SK-N-SH (cell line): ENCODE results near the gene HACD1. TPM values are rescaled to one million over a fixed set of nuclear protein-coding genes. Genes with fewer than 3 reads are reported as not detected.

Experiments
- CTCF ChIA-PET: fragments of 300-600, 350-600 bp; formaldehyde crosslinking; extraction: SDS; loops from one replicate; lab custom pipeline; 2021; lab: Yijun Ruan, JAX
- POLR2A ChIA-PET: fragments of 350-600 bp; sonication (Branson Sonifier 250); formaldehyde crosslinking; extraction: SDS; loops from one replicate; lab custom pipeline; 2020; ENCODE audit warnings: antibody characterized with exemption, inconsistent platforms; lab: Yijun Ruan, JAX
- DNase-seq: peaks from one replicate; pipeline ENCODE4 v3.0.0; 2012
- H2AFZ ChIP-seq: fragments of 200-600 bp; sonication (generic); 2 replicates; pipeline ENCODE4 v1.8.1; 2016; ENCODE audit warnings: antibody characterized with exemption, mild to moderate bottlenecking, low read depth
- H3F3A ChIP-seq: fragments of 200-600 bp; sonication (generic); replicated peaks from 2 replicates; pipeline ENCODE3; 2016; ENCODE audit warnings: antibody characterized with exemption, mild to moderate bottlenecking; ENCODE audit not compliant: insufficient read depth
- H3K27ac ChIP-seq, 2 experiments: fragments of 200-500 bp in 1 of 2; fragments of 200-600 bp in 1 of 2; sonication (Bioruptor generic) in 1 of 2; sonication (generic), shearing (Covaris generic) in 1 of 2; 2 replicates each; pipeline versions ENCODE4 v1.5.1 to v1.6.1; 2014 to 2016; ENCODE audit warnings: low read depth in 2 of 2, inconsistent platforms in 1 of 2, low read length in 1 of 2, mild to moderate bottlenecking in 1 of 2, mixed read lengths in 1 of 2
- H3K27me3 ChIP-seq: fragments of 200-600 bp; sonication (generic), shearing (Covaris generic); 2 replicates; pipeline ENCODE4 v1.6.1; 2016; ENCODE audit warnings: mixed run types; ENCODE audit not compliant: insufficient read depth
- H3K36me3 ChIP-seq, 2 experiments: fragments of 200-500 bp in 1 of 2; fragments of 200-600 bp in 1 of 2; sonication (Bioruptor generic) in 1 of 2; sonication (generic) in 1 of 2; replicated peaks in 1 of 2; 2 replicates each; pipeline versions ENCODE3 to v1.5.1; 2014 to 2016; ENCODE audit warnings: low read length in 1 of 2, mild to moderate bottlenecking in 1 of 2; ENCODE audit not compliant: insufficient read depth in 2 of 2, control insufficient read depth in 1 of 2
- H3K4me1 ChIP-seq, 2 experiments: fragments of 200-500 bp in 1 of 2; fragments of 200-600 bp in 1 of 2; sonication (Bioruptor generic) in 1 of 2; sonication (generic), shearing (Covaris generic) in 1 of 2; 2 replicates each; pipeline versions ENCODE4 v1.5.1 to v1.6.1; 2014 to 2016; ENCODE audit warnings: low read depth in 1 of 2, low read length in 1 of 2, mixed run types in 1 of 2; ENCODE audit not compliant: insufficient read depth in 2 of 2, control insufficient read depth in 1 of 2
- H3K4me2 ChIP-seq: fragments of 200-600 bp; sonication (generic), shearing (Covaris generic); 2 replicates; pipeline ENCODE4 v1.6.1; 2017; ENCODE audit warnings: mixed run types
- H3K4me3 ChIP-seq, 2 experiments: fragments of 200-500 bp in 1 of 2; fragments of 200-600 bp in 1 of 2; sonication (Bioruptor generic) in 1 of 2; sonication (generic), shearing (Covaris generic) in 1 of 2; 2 replicates each; pipeline versions ENCODE4 v1.5.1 to v1.8.1; 2014 to 2016; ENCODE audit warnings: low read depth in 2 of 2, inconsistent platforms in 1 of 2, low read length in 1 of 2, mild to moderate bottlenecking in 1 of 2, mixed read lengths in 1 of 2, moderate library complexity in 1 of 2
- H3K79me2 ChIP-seq: fragments of 200-600 bp; sonication (generic); 2 replicates; pipeline ENCODE4 v1.8.1; 2017; ENCODE audit warnings: mild to moderate bottlenecking; ENCODE audit not compliant: insufficient read depth
- H3K9ac ChIP-seq: fragments of 200-600 bp; sonication (generic); 2 replicates; pipeline ENCODE4 v1.6.1; 2017; ENCODE audit warnings: mixed run types
- H3K9me2 ChIP-seq: fragments of 200-600 bp; sonication (generic); 2 replicates; pipeline ENCODE4 v1.6.1; 2017; ENCODE audit warnings: mixed run types
- H3K9me3 ChIP-seq: fragments of 200-600 bp; sonication (generic); 2 replicates; pipeline ENCODE4 v1.6.1; 2017; ENCODE audit warnings: mixed run types, mild to moderate bottlenecking, moderate library complexity
- H4K20me1 ChIP-seq: fragments of 200-600 bp; sonication (generic); 2 replicates; pipeline ENCODE4 v1.6.1; 2017; ENCODE audit warnings: mild to moderate bottlenecking, mixed run types; ENCODE audit not compliant: insufficient read depth
- EP300 ChIP-seq, 2 experiments: IDR thresholded peaks; 2 replicates each; pipeline versions ENCODE4 v1.4.0 to v1.6.1; 2012; ENCODE audit warnings: borderline replicate concordance in 1 of 2, low read depth in 1 of 2, low read length in 1 of 2
- EZH2phosphoT487 ChIP-seq: fragments of 200-600 bp; sonication (generic); IDR thresholded peaks from 2 replicates; pipeline ENCODE4 v1.6.1; 2017; ENCODE audit warnings: low read depth, mixed run types, mild to moderate bottlenecking, antibody characterized with exemption, moderate library complexity, borderline replicate concordance
- FOXJ3 ChIP-seq: sonication (generic); formaldehyde crosslinking; IDR thresholded peaks from 2 replicates; pipeline ENCODE4 v1.5.1; 2020; ENCODE audit warnings: mild to moderate bottlenecking, missing genetic modification reagents
- FOXM1 ChIP-seq: IDR thresholded peaks from 2 replicates; pipeline ENCODE4 v1.4.0; 2012; ENCODE audit warnings: low read depth, mild to moderate bottlenecking
- GATA2 ChIP-seq: sonication (generic); formaldehyde crosslinking; IDR thresholded peaks from 2 replicates; pipeline ENCODE4 v1.5.0; 2020; ENCODE audit warnings: mild to moderate bottlenecking, missing genetic modification reagents
- JUND ChIP-seq: IDR thresholded peaks from 2 replicates; pipeline ENCODE4 v1.4.0; 2012
- MEF2A ChIP-seq: IDR thresholded peaks from 2 replicates; pipeline ENCODE4 v1.4.0; 2012; ENCODE audit warnings: low read depth, borderline replicate concordance
- NFIC ChIP-seq: IDR thresholded peaks from 2 replicates; pipeline ENCODE4 v1.4.0; 2012; ENCODE audit warnings: borderline replicate concordance
- POLR2AphosphoS5 ChIP-seq: IDR thresholded peaks from 2 replicates; pipeline ENCODE4 v1.6.1; 2012; ENCODE audit warnings: low read depth, low read length
- RAD21 ChIP-seq: IDR thresholded peaks from 2 replicates; pipeline ENCODE4 v1.6.1; 2012; ENCODE audit warnings: mild to moderate bottlenecking, low read length
- RCOR1 ChIP-seq: fragments of 150-350 bp; IDR thresholded peaks from 2 replicates; pipeline ENCODE4 v1.6.1; 2017; ENCODE audit warnings: antibody characterized with exemption, low read length
- RFX5 ChIP-seq: IDR thresholded peaks from 2 replicates; pipeline ENCODE4 v1.6.1; 2012; ENCODE audit warnings: mild to moderate bottlenecking, improper control_type of control experiment, low read length
- TEAD4 ChIP-seq: IDR thresholded peaks from 2 replicates; pipeline ENCODE4 v1.4.0; 2012; ENCODE audit warnings: mild to moderate bottlenecking, borderline replicate concordance; ENCODE audit not compliant: insufficient read depth
- YY1 ChIP-seq: IDR thresholded peaks from 2 replicates; pipeline ENCODE4 v1.4.0; 2012; ENCODE audit warnings: low read depth, mild to moderate bottlenecking
- WGBS: methylation state at CpG from one replicate; pipeline ENCODE4 v1.1.6; 2017; ENCODE audit warnings: low lambda C conversion rate; 5-methylcytosine and 5-hydroxymethylcytosine counted together
- polyA plus RNA-seq, 3 experiments: library from polyadenylated mRNA; depleted of rRNA; stranded (reverse); fragments of >200 nt; gene quantifications; 2 replicates each; pipeline ENCODE4 v1.2.3, GENCODE V29; 2012
- TF ChIP-seq, protein P1 (sequence below): IDR thresholded peaks from 2 replicates; pipeline ENCODE4 v1.6.1; 2012; ENCODE audit warnings: mild to moderate bottlenecking, low read depth, low read length, moderate library complexity
- TF ChIP-seq, protein P2 (sequence below): fragments of 200-600 bp; sonication (generic); IDR thresholded peaks from 2 replicates; pipeline ENCODE4 v1.6.1; 2017; ENCODE audit warnings: antibody characterized with exemption, mild to moderate bottlenecking, moderate library complexity
- TF ChIP-seq, protein P3 (sequence below): IDR thresholded peaks from 2 replicates; pipeline ENCODE4 v1.4.0; 2012; ENCODE audit warnings: low read depth, borderline replicate concordance
- TF ChIP-seq, protein P4 (sequence below): IDR thresholded peaks from 2 replicates; pipeline ENCODE4 v1.4.0; 2012; ENCODE audit warnings: low read depth

The HACD1 gene
- polyA plus RNA-seq, 1 of the 3 experiments (the other 2 are of a cell fraction), result 23.9 TPM

DNA sequence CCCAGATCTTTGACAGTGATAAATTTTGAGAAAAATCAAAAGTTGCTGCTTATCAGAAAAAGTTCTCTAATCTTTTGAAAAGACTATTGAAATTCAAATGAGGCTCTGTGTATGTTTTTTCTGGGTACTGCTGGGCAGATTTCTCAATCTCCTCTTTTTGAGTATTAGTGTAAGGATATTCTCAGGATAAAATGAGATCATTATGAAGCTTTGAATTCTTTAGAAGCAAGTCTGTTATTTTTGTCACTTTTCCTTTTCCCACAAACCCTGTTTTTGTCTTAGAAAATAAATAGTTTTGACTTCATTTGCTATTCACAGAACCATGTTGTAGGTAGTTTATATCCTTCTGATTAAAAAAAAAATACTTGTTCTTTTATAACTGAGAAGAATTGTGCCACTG, 34.7 kb upstream of the HACD1 start (continued):
- TF ChIP-seq, protein P1, sequence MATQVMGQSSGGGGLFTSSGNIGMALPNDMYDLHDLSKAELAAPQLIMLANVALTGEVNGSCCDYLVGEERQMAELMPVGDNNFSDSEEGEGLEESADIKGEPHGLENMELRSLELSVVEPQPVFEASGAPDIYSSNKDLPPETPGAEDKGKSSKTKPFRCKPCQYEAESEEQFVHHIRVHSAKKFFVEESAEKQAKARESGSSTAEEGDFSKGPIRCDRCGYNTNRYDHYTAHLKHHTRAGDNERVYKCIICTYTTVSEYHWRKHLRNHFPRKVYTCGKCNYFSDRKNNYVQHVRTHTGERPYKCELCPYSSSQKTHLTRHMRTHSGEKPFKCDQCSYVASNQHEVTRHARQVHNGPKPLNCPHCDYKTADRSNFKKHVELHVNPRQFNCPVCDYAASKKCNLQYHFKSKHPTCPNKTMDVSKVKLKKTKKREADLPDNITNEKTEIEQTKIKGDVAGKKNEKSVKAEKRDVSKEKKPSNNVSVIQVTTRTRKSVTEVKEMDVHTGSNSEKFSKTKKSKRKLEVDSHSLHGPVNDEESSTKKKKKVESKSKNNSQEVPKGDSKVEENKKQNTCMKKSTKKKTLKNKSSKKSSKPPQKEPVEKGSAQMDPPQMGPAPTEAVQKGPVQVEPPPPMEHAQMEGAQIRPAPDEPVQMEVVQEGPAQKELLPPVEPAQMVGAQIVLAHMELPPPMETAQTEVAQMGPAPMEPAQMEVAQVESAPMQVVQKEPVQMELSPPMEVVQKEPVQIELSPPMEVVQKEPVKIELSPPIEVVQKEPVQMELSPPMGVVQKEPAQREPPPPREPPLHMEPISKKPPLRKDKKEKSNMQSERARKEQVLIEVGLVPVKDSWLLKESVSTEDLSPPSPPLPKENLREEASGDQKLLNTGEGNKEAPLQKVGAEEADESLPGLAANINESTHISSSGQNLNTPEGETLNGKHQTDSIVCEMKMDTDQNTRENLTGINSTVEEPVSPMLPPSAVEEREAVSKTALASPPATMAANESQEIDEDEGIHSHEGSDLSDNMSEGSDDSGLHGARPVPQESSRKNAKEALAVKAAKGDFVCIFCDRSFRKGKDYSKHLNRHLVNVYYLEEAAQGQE, result no peak
- TF ChIP-seq YY1, result no peak
- no peak for TF ChIP-seq NFIC
- TF ChIP-seq EP300 (IDR thresholded peaks at IDR 0.05; ENCODE audit: borderline replicate concordance in 1 of 2, low read depth in 1 of 2, low read length in 1 of 2), result no peak
- TF ChIP-seq FOXM1, result no peak

DNA sequence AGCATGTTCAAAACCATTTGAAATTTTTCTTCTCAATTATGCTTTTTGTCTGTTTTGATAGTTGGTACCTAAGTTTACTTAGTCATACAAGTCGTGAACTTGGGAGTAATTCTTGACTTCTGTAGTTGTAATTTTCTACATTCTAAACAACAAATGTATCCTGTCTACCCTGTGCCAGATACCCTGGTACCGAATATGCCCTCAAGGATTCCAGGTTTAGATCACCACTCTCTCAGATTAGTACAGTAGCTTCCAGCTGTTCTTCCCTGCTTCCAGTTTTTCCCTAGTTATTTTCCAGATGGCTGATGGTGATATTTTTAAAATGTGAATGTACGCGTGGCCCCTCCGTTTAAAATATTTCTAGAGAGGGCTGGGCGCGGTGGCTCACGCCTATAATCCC, 33.2 kb upstream of the HACD1 start:
- Histone ChIP-seq H3K9ac (no peak overlapping the region), H3K27me3 (no peaks in the 10 kb centered on the region), H3K4me2 (no peak overlapping the region), H3F3A (peaks cover 38% of the 10 kb centered on the region), H3K36me3 (peaks cover 0 to 11% of the 10 kb centered on the region in 2 experiments), H3K9me3 (no peaks in the 10 kb centered on the region), H3K79me2 (peaks cover 100% of the 10 kb centered on the region), H3K4me3 (no peak overlapping the region), H3K4me1 (peaks cover 6 to 27% of the 10 kb centered on the region in 2 experiments; a peak in 3 of 4 replicates), H4K20me1 (no peaks in the 10 kb centered on the region; the same call in 1 of the 2 replicates), H2AFZ (no peak overlapping the region), H3K9me2 (no peaks in the 10 kb centered on the region), H3K27ac (peak overlapping the region in 1 of 2 experiments; percentile 52; a peak in 1 of 4 replicates)
- WGBS, result 91% methylated on average over 8 of the region's 8 CpGs
- CTCF ChIA-PET, result interaction anchor here (1.0 kb wide), 1 partner anchor 29 kb away, joined by 3 read pairs; no protein-coding TSS in a partner anchor
- no peak for DNase-seq
- POLR2A ChIA-PET, result no interaction called here
- no peak for TF ChIP-seq RFX5
- TF ChIP-seq YY1, result no peak
- TF ChIP-seq, protein P2, sequence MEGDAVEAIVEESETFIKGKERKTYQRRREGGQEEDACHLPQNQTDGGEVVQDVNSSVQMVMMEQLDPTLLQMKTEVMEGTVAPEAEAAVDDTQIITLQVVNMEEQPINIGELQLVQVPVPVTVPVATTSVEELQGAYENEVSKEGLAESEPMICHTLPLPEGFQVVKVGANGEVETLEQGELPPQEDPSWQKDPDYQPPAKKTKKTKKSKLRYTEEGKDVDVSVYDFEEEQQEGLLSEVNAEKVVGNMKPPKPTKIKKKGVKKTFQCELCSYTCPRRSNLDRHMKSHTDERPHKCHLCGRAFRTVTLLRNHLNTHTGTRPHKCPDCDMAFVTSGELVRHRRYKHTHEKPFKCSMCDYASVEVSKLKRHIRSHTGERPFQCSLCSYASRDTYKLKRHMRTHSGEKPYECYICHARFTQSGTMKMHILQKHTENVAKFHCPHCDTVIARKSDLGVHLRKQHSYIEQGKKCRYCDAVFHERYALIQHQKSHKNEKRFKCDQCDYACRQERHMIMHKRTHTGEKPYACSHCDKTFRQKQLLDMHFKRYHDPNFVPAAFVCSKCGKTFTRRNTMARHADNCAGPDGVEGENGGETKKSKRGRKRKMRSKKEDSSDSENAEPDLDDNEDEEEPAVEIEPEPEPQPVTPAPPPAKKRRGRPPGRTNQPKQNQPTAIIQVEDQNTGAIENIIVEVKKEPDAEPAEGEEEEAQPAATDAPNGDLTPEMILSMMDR, result no peak
- no peak for TF ChIP-seq EZH2phosphoT487
- no peak for TF ChIP-seq MEF2A
- no peak for TF ChIP-seq RAD21
- no peak for TF ChIP-seq TEAD4
- no peak for TF ChIP-seq POLR2AphosphoS5
- TF ChIP-seq FOXM1, result no peak
- TF ChIP-seq GATA2, result no peak
- TF ChIP-seq, protein P3, sequence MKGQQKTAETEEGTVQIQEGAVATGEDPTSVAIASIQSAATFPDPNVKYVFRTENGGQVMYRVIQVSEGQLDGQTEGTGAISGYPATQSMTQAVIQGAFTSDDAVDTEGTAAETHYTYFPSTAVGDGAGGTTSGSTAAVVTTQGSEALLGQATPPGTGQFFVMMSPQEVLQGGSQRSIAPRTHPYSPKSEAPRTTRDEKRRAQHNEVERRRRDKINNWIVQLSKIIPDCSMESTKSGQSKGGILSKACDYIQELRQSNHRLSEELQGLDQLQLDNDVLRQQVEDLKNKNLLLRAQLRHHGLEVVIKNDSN, result no peak
- TF ChIP-seq RCOR1, result no peak
- no peak for TF ChIP-seq FOXJ3
- TF ChIP-seq, protein P4, sequence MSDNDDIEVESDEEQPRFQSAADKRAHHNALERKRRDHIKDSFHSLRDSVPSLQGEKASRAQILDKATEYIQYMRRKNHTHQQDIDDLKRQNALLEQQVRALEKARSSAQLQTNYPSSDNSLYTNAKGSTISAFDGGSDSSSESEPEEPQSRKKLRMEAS, result no peak
- no peak for TF ChIP-seq JUND
